Osteoblast (primary cell): ENCODE data around the gene RAB3A. TPM values are rescaled to one million over a fixed set of nuclear protein-coding genes. Genes with fewer than 3 reads are reported as not detected.

ENCODE experiments used
- DNase-seq: peaks from one replicate; pipeline ENCODE4 v3.0.0; 2011; ENCODE audit warnings: low spot score, mixed read lengths; ENCODE audit not compliant: insufficient read length; ENCODE audit errors: missing footprints
- H2AFZ ChIP-seq: 2 replicates; pipeline ENCODE4 v1.6.0; 2011; ENCODE audit warnings: mild to moderate bottlenecking, low read length
- H3K27ac ChIP-seq: 2 replicates; pipeline ENCODE4 v1.5.1; 2011; ENCODE audit warnings: mild to moderate bottlenecking, low read depth, low read length, moderate library complexity
- H3K27me3 ChIP-seq: 2 replicates; pipeline ENCODE4 v1.6.0; 2012; ENCODE audit warnings: mild to moderate bottlenecking, control low read depth, inconsistent platforms, low read length, moderate library complexity; ENCODE audit not compliant: insufficient read depth
- H3K36me3 ChIP-seq: 2 replicates; pipeline ENCODE4 v1.5.1; 2011; ENCODE audit warnings: mild to moderate bottlenecking, low read length, control low read depth, moderate library complexity; ENCODE audit not compliant: insufficient read depth
- H3K4me1 ChIP-seq: 2 replicates; pipeline ENCODE4 v1.5.1; 2011; ENCODE audit warnings: mild to moderate bottlenecking, low read length, control low read depth, moderate library complexity; ENCODE audit not compliant: insufficient read depth
- H3K4me2 ChIP-seq: 2 replicates; pipeline ENCODE4 v1.6.0; 2011; ENCODE audit warnings: mild to moderate bottlenecking, low read length; ENCODE audit not compliant: insufficient read depth
- H3K4me3 ChIP-seq: fragments of 200-600 bp; sonication (generic); 3 replicates; pipeline ENCODE4 v1.5.1; 2012; ENCODE audit warnings: mild to moderate bottlenecking, low read length, inconsistent platforms; ENCODE audit not compliant: insufficient read depth
- H3K79me2 ChIP-seq: 2 replicates; pipeline ENCODE4 v1.6.0; 2012; ENCODE audit warnings: mild to moderate bottlenecking, low read length, control low read depth, inconsistent platforms; ENCODE audit not compliant: insufficient read depth
- H3K9me3 ChIP-seq: 2 replicates; pipeline ENCODE4 v1.5.1; 2011; ENCODE audit warnings: low read depth, low read length, control low read depth
- H4K20me1 ChIP-seq: 2 replicates; pipeline ENCODE4 v1.6.0; 2012; ENCODE audit warnings: mild to moderate bottlenecking, low read length, control low read depth; ENCODE audit not compliant: insufficient read depth
- total RNA-seq: library from RNA; depleted of rRNA; stranded (reverse); fragments of >200 nt; gene quantifications from 2 replicates; pipeline ENCODE4 v1.2.3, GENCODE V29; 2012
- TF ChIP-seq, protein P1 (sequence below): IDR thresholded peaks from 2 replicates; pipeline ENCODE4 v1.5.1; 2011; ENCODE audit warnings: mild to moderate bottlenecking, low read depth, low read length, moderate library complexity; ENCODE audit errors: extremely low read depth

RAB3A gene
- total RNA-seq, 1 donor = 0.72 TPM

DNA sequence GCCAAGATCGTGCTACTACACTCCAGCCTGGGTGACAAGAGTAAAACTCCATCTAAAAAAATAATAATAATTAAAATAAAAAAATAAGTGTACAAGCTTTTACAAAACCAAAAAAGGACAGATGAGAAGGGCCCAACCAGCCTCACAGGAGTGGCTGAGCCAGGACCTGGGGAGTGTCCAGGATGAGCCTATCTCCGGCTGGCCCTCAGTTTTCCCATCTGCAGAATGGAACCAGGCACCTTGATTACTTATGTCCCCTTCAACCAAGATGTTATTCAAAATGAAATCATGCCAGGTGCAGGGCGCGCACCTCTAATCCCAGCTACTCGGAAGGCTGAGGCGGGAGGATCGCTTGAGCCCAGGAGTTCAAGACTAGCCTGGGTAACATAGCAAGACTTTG, 39.8 kb downstream of the RAB3A start:
- Histone ChIP-seq H3K79me2 (no peaks in the 10 kb centered on the region), H4K20me1 (peaks cover 4% of the 10 kb centered on the region), H2AFZ (no peak overlapping the region), H3K27me3 (no peaks in the 10 kb centered on the region), H3K36me3 (peaks cover 52% of the 10 kb centered on the region), H3K4me2 (no peak overlapping the region), H3K9me3 (no peaks in the 10 kb centered on the region), H3K4me1 (peaks cover 10% of the 10 kb centered on the region), H3K4me3 (no peak overlapping the region), H3K27ac (no peak overlapping the region)
- peak; percentile 44 for DNase-seq
- TF ChIP-seq, protein P1, sequence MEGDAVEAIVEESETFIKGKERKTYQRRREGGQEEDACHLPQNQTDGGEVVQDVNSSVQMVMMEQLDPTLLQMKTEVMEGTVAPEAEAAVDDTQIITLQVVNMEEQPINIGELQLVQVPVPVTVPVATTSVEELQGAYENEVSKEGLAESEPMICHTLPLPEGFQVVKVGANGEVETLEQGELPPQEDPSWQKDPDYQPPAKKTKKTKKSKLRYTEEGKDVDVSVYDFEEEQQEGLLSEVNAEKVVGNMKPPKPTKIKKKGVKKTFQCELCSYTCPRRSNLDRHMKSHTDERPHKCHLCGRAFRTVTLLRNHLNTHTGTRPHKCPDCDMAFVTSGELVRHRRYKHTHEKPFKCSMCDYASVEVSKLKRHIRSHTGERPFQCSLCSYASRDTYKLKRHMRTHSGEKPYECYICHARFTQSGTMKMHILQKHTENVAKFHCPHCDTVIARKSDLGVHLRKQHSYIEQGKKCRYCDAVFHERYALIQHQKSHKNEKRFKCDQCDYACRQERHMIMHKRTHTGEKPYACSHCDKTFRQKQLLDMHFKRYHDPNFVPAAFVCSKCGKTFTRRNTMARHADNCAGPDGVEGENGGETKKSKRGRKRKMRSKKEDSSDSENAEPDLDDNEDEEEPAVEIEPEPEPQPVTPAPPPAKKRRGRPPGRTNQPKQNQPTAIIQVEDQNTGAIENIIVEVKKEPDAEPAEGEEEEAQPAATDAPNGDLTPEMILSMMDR = no peak

DNA sequence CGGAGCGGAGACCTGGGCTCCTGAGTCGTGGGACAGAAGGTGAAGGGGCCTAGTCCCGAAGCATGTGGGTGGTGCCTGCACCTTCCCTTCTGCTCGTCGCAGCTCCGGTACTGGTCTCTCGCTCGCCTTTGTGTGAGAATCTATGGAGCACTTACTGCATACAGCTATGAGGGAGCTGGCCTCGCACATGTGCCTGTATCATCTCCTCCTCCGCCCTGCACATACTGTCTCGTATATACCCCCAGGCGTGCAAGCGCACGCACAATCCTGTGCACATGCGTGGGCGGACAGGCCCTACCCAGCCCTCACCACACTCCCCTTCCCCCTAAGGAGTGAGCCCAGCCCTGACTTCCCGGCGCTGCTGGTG, 42.2 kb downstream of the RAB3A start:
- Histone ChIP-seq H3K4me2 (peak overlapping the region; percentile 88), H3K27ac (no peak overlapping the region), H3K9me3 (no peaks in the 10 kb centered on the region), H3K4me3 (peak overlapping the region; percentile 56), H2AFZ (peak overlapping the region; percentile 54), H3K36me3 (peaks cover 33% of the 10 kb centered on the region), H4K20me1 (peaks cover 4% of the 10 kb centered on the region), H3K27me3 (no peaks in the 10 kb centered on the region), H3K4me1 (peaks cover 15% of the 10 kb centered on the region), H3K79me2 (peaks cover 5% of the 10 kb centered on the region)
- no peak for DNase-seq
- TF ChIP-seq, protein P1 = no peak

DNA sequence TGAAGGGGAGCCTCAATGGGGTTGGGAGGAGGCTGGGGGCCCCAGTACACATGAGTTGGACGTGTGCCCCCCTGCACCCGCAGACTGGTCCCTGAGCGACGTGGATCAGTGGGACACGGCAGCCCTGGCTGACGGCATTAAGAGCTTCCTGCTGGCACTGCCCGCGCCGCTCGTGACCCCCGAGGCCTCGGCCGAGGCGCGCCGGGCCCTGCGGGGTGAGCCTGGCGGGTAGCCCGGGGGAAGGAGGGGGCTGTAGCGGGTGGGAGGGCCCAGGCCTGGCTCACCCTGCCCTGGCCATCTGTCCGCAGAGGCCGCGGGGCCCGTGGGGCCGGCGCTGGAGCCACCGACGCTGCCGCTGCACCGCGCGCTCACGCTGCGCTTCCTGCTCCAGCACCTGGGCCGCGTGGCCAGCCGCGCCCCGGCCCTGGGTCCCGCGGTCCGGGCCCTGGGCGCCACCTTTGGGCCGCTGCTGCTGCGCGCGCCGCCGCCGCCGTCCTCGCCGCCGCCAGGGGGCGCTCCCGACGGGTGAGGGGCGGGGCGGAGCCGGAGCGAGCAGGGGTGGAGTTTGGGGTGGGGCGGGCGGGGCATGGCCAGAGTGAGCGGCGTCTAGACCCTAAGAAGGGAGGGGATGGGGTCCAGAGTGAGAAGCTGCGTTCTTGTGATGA, 42.7 kb downstream of the RAB3A start:
- Histone ChIP-seq H3K27ac (peak overlapping the region; percentile 12), H3K9me3 (no peaks in the 10 kb centered on the region), H3K4me3 (peak overlapping the region; percentile 56), H3K4me2 (peak overlapping the region; percentile 88), H3K4me1 (peaks cover 15% of the 10 kb centered on the region), H4K20me1 (peaks cover 9% of the 10 kb centered on the region), H3K27me3 (no peaks in the 10 kb centered on the region), H3K79me2 (peaks cover 10% of the 10 kb centered on the region), H3K36me3 (peaks cover 33% of the 10 kb centered on the region), H2AFZ (peak overlapping the region; percentile 54)
- peak; percentile 100 for DNase-seq
- TF ChIP-seq, protein P1 = peak; percentile 10

DNA sequence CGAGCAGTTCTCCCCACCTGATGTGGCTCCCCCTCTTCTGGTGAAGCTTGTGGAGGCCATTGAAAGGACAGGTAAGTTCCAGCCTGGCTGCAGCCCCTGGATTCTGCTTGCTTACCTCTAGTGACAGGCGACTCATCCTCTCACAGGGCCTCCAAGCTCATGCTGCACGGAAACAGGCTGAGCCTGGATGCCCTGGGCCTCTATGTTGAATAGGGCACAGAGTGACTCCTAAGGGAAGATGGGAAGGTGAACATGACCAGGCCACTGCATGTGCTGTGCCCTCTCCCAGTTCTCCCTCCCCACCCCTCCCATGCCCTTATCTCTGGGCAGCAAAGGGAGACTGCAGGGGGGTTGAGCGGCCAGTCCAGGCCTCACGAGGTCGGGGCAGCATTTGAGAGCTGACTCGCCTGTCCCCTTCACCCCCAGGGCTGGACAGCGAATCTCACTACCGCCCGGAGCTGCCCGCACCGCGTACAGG, 43.3 kb downstream of the RAB3A start:
- peaks cover 32% of the 10 kb centered on the region for H3K36me3 ChIP-seq
- no peaks in the 10 kb centered on the region for H3K9me3 ChIP-seq
- peak overlapping the region; percentile 12 for H3K27ac ChIP-seq
- peaks cover 15% of the 10 kb centered on the region for H3K4me1 ChIP-seq
- H3K27me3 ChIP-seq = no peaks in the 10 kb centered on the region
- H2AFZ ChIP-seq = no peak overlapping the region
- peaks cover 9% of the 10 kb centered on the region for H4K20me1 ChIP-seq
- peaks cover 13% of the 10 kb centered on the region for H3K79me2 ChIP-seq
- DNase-seq = peak; percentile 93
- H3K4me2 ChIP-seq = peak overlapping the region; percentile 55
- TF ChIP-seq, protein P1 = no peak
- peak overlapping the region; percentile 49 for H3K4me3 ChIP-seq
